Tibial nerve (tissue), 4 donors: ENCODE results near the gene ANKRD34C. TPM values are rescaled to one million over a fixed set of nuclear protein-coding genes. Genes with fewer than 3 reads are reported as not detected.
"Not testable (repeated sequence)": the region's sequence is repeated elsewhere in the genome, so short reads cannot be mapped to it uniquely, and the experiment has no call there.

Experiments
- DNase-seq, 2 donors: peaks; one replicate each; pipeline ENCODE4 v3.0.0-alpha.2; 2019; ENCODE audit warnings: low spot score in 2 of 2
- H3K27ac ChIP-seq, 4 donors: fragments of 200-600 bp; sonication (generic) in 3 of 4; one replicate each; pipeline ENCODE4 v1.5.1; 2017 to 2019; ENCODE audit warnings: mild to moderate bottlenecking in 1 of 4
- H3K27me3 ChIP-seq, 2 donors: fragments of 200-600 bp; sonication (generic) in 1 of 2; one replicate each; pipeline versions ENCODE4 v1.5.1 to v1.6.0; 2017 to 2019
- H3K36me3 ChIP-seq, 3 donors: fragments of 200-600 bp; sonication (generic); one replicate each; pipeline ENCODE4 v1.5.1; 2018 to 2019
- H3K4me1 ChIP-seq, 4 donors: fragments of 200-600 bp; sonication (generic) in 3 of 4; one replicate each; pipeline ENCODE4 v1.5.1; 2017 to 2019
- H3K4me3 ChIP-seq, 4 donors: fragments of 200-600 bp; sonication (generic) in 3 of 4; one replicate each; pipeline ENCODE4 v1.5.1; 2017 to 2019; ENCODE audit warnings: mild to moderate bottlenecking in 1 of 4, moderate library complexity in 1 of 4
- H3K9me3 ChIP-seq, 4 donors: fragments of 200-600 bp; sonication (generic) in 3 of 4; one replicate each; pipeline ENCODE4 v1.5.1; 2017 to 2019
- CTCF ChIP-seq, 5 experiments: fragments of 200-600 bp in 3 of 5; fragments of 450-650 bp in 2 of 5; sonication (generic) in 3 of 5; IDR thresholded peaks; one replicate each; pipeline ENCODE4 v1.5.1; 2016 to 2019; ENCODE audit warnings: antibody characterized with exemption in 5 of 5, mild to moderate bottlenecking in 3 of 5, moderate library complexity in 2 of 5
- EP300 ChIP-seq, 2 donors: sonication (generic); formaldehyde crosslinking; IDR thresholded peaks; one replicate each; pipeline ENCODE4 v1.6.1; 2017; ENCODE audit warnings: antibody characterized with exemption in 2 of 2, mild to moderate bottlenecking in 1 of 2
- POLR2A ChIP-seq, 2 donors: fragments of 450-650 bp; IDR thresholded peaks; one replicate each; pipeline ENCODE4 v1.6.1; 2017; ENCODE audit warnings: antibody characterized with exemption in 2 of 2, mild to moderate bottlenecking in 2 of 2, moderate library complexity in 2 of 2
- WGBS, 2 donors: methylation state at CpG; one replicate each; pipeline ENCODE4 v1.1.5; 2018; 5-methylcytosine and 5-hydroxymethylcytosine counted together
- total RNA-seq, 4 donors: library from RNA; depleted of rRNA; stranded (reverse); fragments of >200 nt; gene quantifications; one replicate each; pipeline ENCODE4 v1.1.0, GENCODE V29; 2016

The ANKRD34C gene
- total RNA-seq, 4 donors from 2014 or later = not detected

GRCh38 chr15:79315623-79316328 is 33.3 kb downstream of the ANKRD34C start:
- no peak for TF ChIP-seq POLR2A (IDR thresholded peaks at IDR 0.05)
- no peak for TF ChIP-seq EP300 (IDR thresholded peaks at IDR 0.05)
- TF ChIP-seq CTCF (IDR thresholded peaks at IDR 0.05) = no peak
- Histone ChIP-seq H3K27me3 (no peaks in the 10 kb centered on the region), H3K4me1 (peaks cover 0 to 19% (median 5%) of the 10 kb centered on the region in 4 donors), H3K27ac (no peak overlapping the region), H3K4me3 (no peak overlapping the region), H3K9me3 (peaks cover 0 to 7% (median 0%) of the 10 kb centered on the region in 4 donors), H3K36me3 (peaks cover 0 to 74% (median 0%) of the 10 kb centered on the region in 3 donors)
- 87 to 89% methylated on average over 10 of the region's 10 CpGs for WGBS, 2 donors
- DNase-seq = no peak

GRCh38 chr15:79316864-79317263 is 34.3 kb downstream of the ANKRD34C start:
- H3K9me3 ChIP-seq = peaks cover 0 to 7% (median 0%) of the 10 kb centered on the region in 4 donors
- peaks cover 0 to 12% (median 3%) of the 10 kb centered on the region in 4 donors for H3K4me1 ChIP-seq
- no peak for TF ChIP-seq CTCF (IDR thresholded peaks at IDR 0.05)
- TF ChIP-seq EP300 (IDR thresholded peaks at IDR 0.05) = no peak
- no peak for TF ChIP-seq POLR2A (IDR thresholded peaks at IDR 0.05)
- DNase-seq = no peak
- H3K27ac ChIP-seq = no peak overlapping the region
- H3K36me3 ChIP-seq = peaks cover 0 to 85% (median 0%) of the 10 kb centered on the region in 3 donors
- WGBS, 2 donors = 90 to 93% methylated on average over 9 of the region's 9 CpGs
- no peaks in the 10 kb centered on the region for H3K27me3 ChIP-seq
- no peak overlapping the region for H3K4me3 ChIP-seq

- WGBS, 2 donors = 95 to 99% methylated on average over 9 of the region's 9 CpGs
- H3K4me3 ChIP-seq, H3K4me1 ChIP-seq, H3K9me3 ChIP-seq, H3K27ac ChIP-seq, DNase-seq, H3K27me3 ChIP-seq: not testable (repeated sequence)
- H3K36me3 ChIP-seq = peaks cover 0 to 95% (median 0%) of the 10 kb centered on the region in 3 donors
Measured at GRCh38 chr15:79319973-79320372, 37.5 kb downstream of the ANKRD34C start.

- TF ChIP-seq POLR2A (IDR thresholded peaks at IDR 0.05) (no peak), CTCF (IDR thresholded peaks at IDR 0.05) (no peak), EP300 (IDR thresholded peaks at IDR 0.05) (no peak)
- DNase-seq = no peak
- peaks cover 0 to 95% (median 0%) of the 10 kb centered on the region in 3 donors for H3K36me3 ChIP-seq
- peaks cover 0 to 7% (median 0%) of the 10 kb centered on the region in 4 donors for H3K9me3 ChIP-seq
- WGBS, 2 donors = 92% methylated on average over 14 of the region's 14 CpGs
- no peaks in the 10 kb centered on the region for H3K4me1 ChIP-seq
- H3K27me3 ChIP-seq = no peaks in the 10 kb centered on the region
- no peak overlapping the region for H3K4me3 ChIP-seq
- H3K27ac ChIP-seq = no peak overlapping the region
Measured at GRCh38 chr15:79321876-79322275, 39.4 kb downstream of the ANKRD34C start.

GRCh38 chr15:79322306-79322705 is 39.8 kb downstream of the ANKRD34C start:
- Histone ChIP-seq H3K36me3 (peaks cover 0 to 93% (median 0%) of the 10 kb centered on the region in 3 donors), H3K4me1 (no peaks in the 10 kb centered on the region), H3K27me3 (no peaks in the 10 kb centered on the region), H3K27ac (no peak overlapping the region), H3K9me3 (peaks cover 0 to 7% (median 0%) of the 10 kb centered on the region in 4 donors), H3K4me3 (no peak overlapping the region)
- TF ChIP-seq CTCF (IDR thresholded peaks at IDR 0.05) = no peak
- no peak for TF ChIP-seq POLR2A (IDR thresholded peaks at IDR 0.05)
- TF ChIP-seq EP300 (IDR thresholded peaks at IDR 0.05) = no peak
- 90 to 94% methylated on average over 2 to 3 of the region's 3 CpGs for WGBS, 2 donors
- DNase-seq = no peak
